ENCODE data around the gene RALGAPA2. TPM values are rescaled to one million over a fixed set of nuclear protein-coding genes. Genes with fewer than 3 reads are reported as not detected.

Gene RALGAPA2
- total RNA-seq, 4 donors from 2014 or later, result 13.3 to 29.8 (median 23.6) TPM

DNA sequence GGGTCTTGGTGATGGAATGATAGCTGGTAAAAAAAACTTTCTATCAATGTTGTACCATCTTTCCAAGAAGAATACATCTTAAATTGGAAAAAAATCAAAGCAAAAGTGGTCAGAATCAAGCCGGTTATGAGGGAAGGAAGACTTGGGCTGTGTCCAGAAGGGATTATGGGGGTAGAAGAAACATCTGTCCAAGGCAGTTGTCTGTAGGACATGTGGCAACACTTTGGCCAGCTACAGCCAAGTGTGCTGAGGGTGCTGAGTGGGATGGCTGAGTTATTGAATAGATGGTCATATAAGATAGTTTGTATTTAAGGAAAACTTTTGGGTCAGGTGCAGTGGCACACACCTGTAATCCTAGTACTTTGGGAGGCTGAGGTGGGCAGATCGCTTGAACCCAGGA is 306.1 kb downstream of the RALGAPA2 start:
- Histone ChIP-seq H3K27ac (no peak overlapping the region), H3K36me3 (peaks cover 0 to 30% (median 5%) of the 10 kb centered on the region in 3 donors), H3K9me3 (no peaks in the 10 kb centered on the region), H3K4me1 (peaks cover 0 to 7% (median 0%) of the 10 kb centered on the region in 3 donors), H3K27me3 (no peaks in the 10 kb centered on the region), H3K4me3 (no peak overlapping the region)
- intact Hi-C loops (cut with DNase I), result no loop called here
- DNase-seq, result no peak
- TF ChIP-seq POLR2A (IDR thresholded peaks at IDR 0.05), result no peak
- TF ChIP-seq, protein P1, sequence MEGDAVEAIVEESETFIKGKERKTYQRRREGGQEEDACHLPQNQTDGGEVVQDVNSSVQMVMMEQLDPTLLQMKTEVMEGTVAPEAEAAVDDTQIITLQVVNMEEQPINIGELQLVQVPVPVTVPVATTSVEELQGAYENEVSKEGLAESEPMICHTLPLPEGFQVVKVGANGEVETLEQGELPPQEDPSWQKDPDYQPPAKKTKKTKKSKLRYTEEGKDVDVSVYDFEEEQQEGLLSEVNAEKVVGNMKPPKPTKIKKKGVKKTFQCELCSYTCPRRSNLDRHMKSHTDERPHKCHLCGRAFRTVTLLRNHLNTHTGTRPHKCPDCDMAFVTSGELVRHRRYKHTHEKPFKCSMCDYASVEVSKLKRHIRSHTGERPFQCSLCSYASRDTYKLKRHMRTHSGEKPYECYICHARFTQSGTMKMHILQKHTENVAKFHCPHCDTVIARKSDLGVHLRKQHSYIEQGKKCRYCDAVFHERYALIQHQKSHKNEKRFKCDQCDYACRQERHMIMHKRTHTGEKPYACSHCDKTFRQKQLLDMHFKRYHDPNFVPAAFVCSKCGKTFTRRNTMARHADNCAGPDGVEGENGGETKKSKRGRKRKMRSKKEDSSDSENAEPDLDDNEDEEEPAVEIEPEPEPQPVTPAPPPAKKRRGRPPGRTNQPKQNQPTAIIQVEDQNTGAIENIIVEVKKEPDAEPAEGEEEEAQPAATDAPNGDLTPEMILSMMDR (IDR thresholded peaks at IDR 0.05), result no peak
- WGBS, 2 donors, result 72 to 73% methylated on average over 2 of the region's 2 CpGs

DNA sequence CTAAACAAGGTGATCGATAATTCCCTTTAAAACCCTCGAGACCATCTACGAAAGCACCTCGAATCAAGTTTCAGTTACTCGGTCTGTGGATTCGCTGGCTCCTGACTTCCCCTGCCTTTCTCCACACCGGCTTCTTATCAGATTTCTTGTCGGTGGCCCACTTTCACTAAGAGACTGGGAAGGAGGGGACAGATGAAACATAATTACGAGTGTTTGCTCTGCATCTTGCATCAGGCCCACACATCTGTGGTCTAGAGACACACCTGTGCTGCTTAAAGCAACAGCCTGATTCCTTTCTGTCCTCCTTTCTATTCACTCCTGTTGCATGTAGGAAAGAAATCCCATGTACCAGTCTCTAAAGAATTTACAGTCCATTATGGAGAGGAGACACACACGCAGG is 306.8 kb downstream of the RALGAPA2 start:
- WGBS, 2 donors, result 92% methylated on average over 10 of the region's 10 CpGs

DNA sequence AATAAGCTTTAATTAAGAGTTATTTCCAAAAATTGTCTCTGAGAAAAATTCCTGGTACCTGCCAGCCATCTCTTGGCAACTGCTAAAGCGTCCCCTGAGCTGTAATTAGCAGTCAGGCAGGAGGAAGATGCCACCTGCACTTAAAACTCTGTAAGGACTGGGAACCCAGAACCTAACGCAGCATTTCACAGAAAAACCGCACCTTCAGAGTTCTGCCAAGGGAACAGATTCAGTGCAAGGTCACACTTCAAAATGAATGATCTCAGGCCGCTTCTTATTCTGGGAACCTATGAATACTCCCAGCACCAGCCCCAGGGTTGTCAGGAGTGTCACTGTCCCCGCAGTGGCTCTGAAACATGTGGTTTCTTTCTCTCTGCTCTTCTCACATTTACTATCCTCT is 307.8 kb downstream of the RALGAPA2 start:
- H3K27me3 ChIP-seq, result no peaks in the 10 kb centered on the region
- no peaks in the 10 kb centered on the region for H3K4me1 ChIP-seq
- intact Hi-C loops (cut with DNase I), result no loop called here
- H3K9me3 ChIP-seq, result no peaks in the 10 kb centered on the region
- no peak overlapping the region for H3K27ac ChIP-seq
- 88 to 97% methylated on average over 5 of the region's 5 CpGs for WGBS, 2 donors
- DNase-seq, result no peak
- H3K4me3 ChIP-seq, result no peak overlapping the region
- TF ChIP-seq POLR2A (IDR thresholded peaks at IDR 0.05), result no peak
- TF ChIP-seq, protein P1 (IDR thresholded peaks at IDR 0.05), result no peak
- H3K36me3 ChIP-seq, result peaks cover 0 to 33% (median 5%) of the 10 kb centered on the region in 3 donors

More for the DNA sequence above, 306.8 kb downstream of the RALGAPA2 start:
- Histone ChIP-seq H3K36me3 (peaks cover 0 to 30% (median 5%) of the 10 kb centered on the region in 3 donors), H3K4me1 (peaks cover 0 to 2% (median 0%) of the 10 kb centered on the region in 3 donors), H3K4me3 (no peak overlapping the region), H3K9me3 (no peaks in the 10 kb centered on the region), H3K27me3 (no peaks in the 10 kb centered on the region), H3K27ac (no peak overlapping the region)
- DNase-seq, result no peak
- TF ChIP-seq, protein P1 (IDR thresholded peaks at IDR 0.05), result no peak
- no peak for TF ChIP-seq POLR2A (IDR thresholded peaks at IDR 0.05)
- intact Hi-C loops (cut with DNase I), result no loop called here

DNA sequence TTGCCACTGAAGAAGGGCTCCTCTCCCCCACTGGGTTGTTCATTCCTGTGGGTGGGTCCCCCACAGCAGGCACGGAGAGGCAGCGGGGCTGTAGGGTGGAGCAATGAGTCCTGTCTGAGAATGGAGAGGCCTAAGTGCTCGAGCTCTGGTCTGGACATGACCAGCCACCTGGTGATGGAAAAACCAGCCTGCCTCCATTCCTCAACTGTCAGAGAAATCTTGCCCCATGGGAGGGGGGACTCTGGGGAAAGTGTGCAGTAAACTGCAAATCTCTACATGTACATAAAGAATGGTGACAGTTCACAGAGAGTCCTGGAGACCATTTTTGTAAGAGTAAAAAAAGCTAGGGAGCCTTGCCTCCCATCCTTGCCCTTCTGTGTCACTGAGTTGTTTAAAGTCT is 310.5 kb downstream of the RALGAPA2 start:
- TF ChIP-seq POLR2A (IDR thresholded peaks at IDR 0.05), result no peak
- TF ChIP-seq, protein P1 (IDR thresholded peaks at IDR 0.05), result no peak
- Histone ChIP-seq H3K9me3 (no peaks in the 10 kb centered on the region), H3K27ac (no peak overlapping the region), H3K27me3 (no peaks in the 10 kb centered on the region), H3K4me1 (no peaks in the 10 kb centered on the region), H3K4me3 (no peak overlapping the region), H3K36me3 (peaks cover 0 to 29% (median 0%) of the 10 kb centered on the region in 3 donors)
- DNase-seq, result no peak
- intact Hi-C loops (cut with DNase I), result no loop called here
- 86% methylated on average over 1 of the region's 3 CpGs; no CpG with 5 or more reads in 1 of the 2 donors for WGBS, 2 donors

DNA sequence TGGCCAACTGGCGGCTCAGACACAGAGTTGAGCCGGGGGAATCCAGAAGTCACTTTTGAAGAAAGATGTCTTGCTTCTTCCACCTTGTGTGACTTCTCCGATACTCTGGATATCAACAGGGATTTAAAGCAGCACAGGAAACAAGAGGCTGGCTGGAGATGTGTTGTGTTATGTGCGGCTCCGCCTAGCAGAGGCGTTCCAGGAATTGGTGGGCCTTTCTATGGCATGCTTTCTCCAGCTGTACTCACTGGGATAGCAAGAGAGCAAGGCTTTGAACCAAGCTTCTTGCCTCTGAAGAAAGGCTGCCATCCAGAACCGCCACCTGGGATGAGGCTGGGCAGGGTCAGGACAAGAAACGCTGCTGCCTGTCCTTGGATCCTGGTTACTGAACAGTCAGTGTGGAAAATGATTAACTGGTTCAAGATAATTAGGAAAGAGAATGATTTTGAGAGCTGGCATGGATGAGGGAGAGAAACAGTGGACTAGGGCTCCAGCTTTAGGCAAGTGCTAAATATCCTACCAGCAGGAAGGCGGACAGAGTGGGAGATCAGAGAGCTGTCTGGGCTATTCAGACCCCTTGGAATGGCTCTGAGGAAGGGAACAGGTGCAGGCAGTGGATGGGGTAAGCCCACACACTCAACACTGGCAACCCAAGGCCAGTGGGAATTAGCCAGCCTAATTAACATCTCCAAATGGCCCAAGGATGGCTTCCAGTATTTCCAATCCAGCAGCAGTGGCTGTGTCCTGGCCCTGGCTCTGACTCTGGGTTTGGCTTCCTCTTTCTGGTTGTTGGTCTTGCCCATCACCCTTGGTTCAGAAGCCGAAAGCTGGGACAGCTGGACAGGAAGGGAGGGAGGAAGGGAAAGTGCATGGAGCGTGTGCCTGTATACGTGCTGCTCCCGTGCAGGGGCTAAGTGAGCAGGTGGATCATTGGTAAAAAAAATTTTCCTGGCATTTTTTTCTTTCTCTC is 312.6 kb downstream of the RALGAPA2 start:
- WGBS, 2 donors, result 80 to 87% methylated on average over 9 to 13 of the region's 13 CpGs
- H3K4me3 ChIP-seq, result no peak overlapping the region
- no peaks in the 10 kb centered on the region for H3K9me3 ChIP-seq
- TF ChIP-seq, protein P1 (IDR thresholded peaks at IDR 0.05), result no peak
- TF ChIP-seq POLR2A (IDR thresholded peaks at IDR 0.05), result no peak
- H3K4me1 ChIP-seq, result no peaks in the 10 kb centered on the region
- no peak for DNase-seq
- intact Hi-C loops (cut with DNase I), result no loop called here
- H3K27me3 ChIP-seq, result no peaks in the 10 kb centered on the region
- H3K36me3 ChIP-seq, result peaks cover 0 to 45% (median 0%) of the 10 kb centered on the region in 3 donors
- no peak overlapping the region for H3K27ac ChIP-seq
